Osteoblast (primary cell): ENCODE results near the gene ZNF383. TPM values are rescaled to one million over a fixed set of nuclear protein-coding genes. Genes with fewer than 3 reads are reported as not detected.
"Not testable (repeated sequence)": the region's sequence is repeated elsewhere in the genome, so short reads cannot be mapped to it uniquely, and the experiment has no call there.

Source experiments
- DNase-seq: peaks from one replicate; pipeline ENCODE4 v3.0.0; 2011; ENCODE audit warnings: low spot score, mixed read lengths; ENCODE audit not compliant: insufficient read length; ENCODE audit errors: missing footprints
- H2AFZ ChIP-seq: 2 replicates; pipeline ENCODE4 v1.6.0; 2011; ENCODE audit warnings: mild to moderate bottlenecking, low read length
- H3K27ac ChIP-seq: 2 replicates; pipeline ENCODE4 v1.5.1; 2011; ENCODE audit warnings: mild to moderate bottlenecking, low read depth, low read length, moderate library complexity
- H3K27me3 ChIP-seq: 2 replicates; pipeline ENCODE4 v1.6.0; 2012; ENCODE audit warnings: mild to moderate bottlenecking, control low read depth, inconsistent platforms, low read length, moderate library complexity; ENCODE audit not compliant: insufficient read depth
- H3K36me3 ChIP-seq: 2 replicates; pipeline ENCODE4 v1.5.1; 2011; ENCODE audit warnings: mild to moderate bottlenecking, low read length, control low read depth, moderate library complexity; ENCODE audit not compliant: insufficient read depth
- H3K4me1 ChIP-seq: 2 replicates; pipeline ENCODE4 v1.5.1; 2011; ENCODE audit warnings: mild to moderate bottlenecking, low read length, control low read depth, moderate library complexity; ENCODE audit not compliant: insufficient read depth
- H3K4me2 ChIP-seq: 2 replicates; pipeline ENCODE4 v1.6.0; 2011; ENCODE audit warnings: mild to moderate bottlenecking, low read length; ENCODE audit not compliant: insufficient read depth
- H3K4me3 ChIP-seq: fragments of 200-600 bp; sonication (generic); 3 replicates; pipeline ENCODE4 v1.5.1; 2012; ENCODE audit warnings: mild to moderate bottlenecking, low read length, inconsistent platforms; ENCODE audit not compliant: insufficient read depth
- H3K79me2 ChIP-seq: 2 replicates; pipeline ENCODE4 v1.6.0; 2012; ENCODE audit warnings: mild to moderate bottlenecking, low read length, control low read depth, inconsistent platforms; ENCODE audit not compliant: insufficient read depth
- H3K9me3 ChIP-seq: 2 replicates; pipeline ENCODE4 v1.5.1; 2011; ENCODE audit warnings: low read depth, low read length, control low read depth
- H4K20me1 ChIP-seq: 2 replicates; pipeline ENCODE4 v1.6.0; 2012; ENCODE audit warnings: mild to moderate bottlenecking, low read length, control low read depth; ENCODE audit not compliant: insufficient read depth
- CTCF ChIP-seq: IDR thresholded peaks from 2 replicates; pipeline ENCODE4 v1.5.1; 2011; ENCODE audit warnings: mild to moderate bottlenecking, low read depth, low read length, moderate library complexity; ENCODE audit errors: extremely low read depth
- total RNA-seq: library from RNA; depleted of rRNA; stranded (reverse); fragments of >200 nt; gene quantifications from 2 replicates; pipeline ENCODE4 v1.2.3, GENCODE V29; 2012

Gene ZNF383
- 8.8 and 10.1 TPM in 2 replicates for total RNA-seq

GRCh38 chr19:37217775-37218591 is at the start of gene ZNF383:
Gene ZNF383 (plus strand): TSS chr19:37218214. CDS start chr19:37230454, 12,240 bp downstream.
- peak; percentile 91 for DNase-seq
- H3K27ac ChIP-seq = peak within 1 kb of the TSS; percentile 76
- no peak for TF ChIP-seq CTCF
- H3K9me3 ChIP-seq = no peaks in the 10 kb centered on the region
- H3K4me2 ChIP-seq = peak within 1 kb of the TSS; percentile 97
- H3K4me1 ChIP-seq = peaks cover 4% of the 10 kb centered on the region
- H2AFZ ChIP-seq = peak within 1 kb of the TSS; percentile 100
- no peaks in the 10 kb centered on the region for H4K20me1 ChIP-seq
- peaks cover 9% of the 10 kb centered on the region for H3K36me3 ChIP-seq
- H3K79me2 ChIP-seq = peaks cover 32% of the 10 kb centered on the region
- H3K4me3 ChIP-seq = peak within 1 kb of the TSS; percentile 98
- no peaks in the 10 kb centered on the region for H3K27me3 ChIP-seq

GRCh38 chr19:37172368-37173366 is 45.3 kb upstream of the ZNF383 start, which contains the start of gene ZNF585A:
Gene ZNF585A (minus strand): TSS chr19:37172695. CDS start chr19:37169910, 2,785 bp downstream.
- Histone ChIP-seq H2AFZ (peak within 1 kb of the TSS; percentile 100), H3K27ac (peak within 1 kb of the TSS; percentile 69)

GRCh38 chr19:37186071-37186470 is 31.9 kb upstream of the ZNF383 start:
- not testable (repeated sequence) for H3K4me3 ChIP-seq, H3K27ac ChIP-seq, H3K79me2 ChIP-seq, DNase-seq, H3K4me2 ChIP-seq, H3K4me1 ChIP-seq, H2AFZ ChIP-seq, H3K27me3 ChIP-seq, H4K20me1 ChIP-seq
- Histone ChIP-seq H3K9me3 (peaks cover 35% of the 10 kb centered on the region), H3K36me3 (peaks cover 38% of the 10 kb centered on the region)

More at GRCh38 chr19:37172368-37173366, 45.3 kb upstream of the ZNF383 start, which contains the start of gene ZNF585A:
- peak; percentile 25 for TF ChIP-seq CTCF
- peaks cover 4% of the 10 kb centered on the region for H3K4me1 ChIP-seq
- H3K4me3 ChIP-seq = peak within 1 kb of the TSS; percentile 97
- H3K27me3 ChIP-seq = no peaks in the 10 kb centered on the region
- peaks cover 2% of the 10 kb centered on the region for H3K79me2 ChIP-seq
- DNase-seq = peak; percentile 80
- no peaks in the 10 kb centered on the region for H4K20me1 ChIP-seq
- H3K36me3 ChIP-seq = peaks cover 22% of the 10 kb centered on the region
- no peaks in the 10 kb centered on the region for H3K9me3 ChIP-seq
- peak within 1 kb of the TSS; percentile 89 for H3K4me2 ChIP-seq

GRCh38 chr19:37195248-37195647 is 22.8 kb upstream of the ZNF383 start:
- H3K27me3 ChIP-seq, H3K9me3 ChIP-seq, H3K79me2 ChIP-seq, H3K4me3 ChIP-seq, H3K4me2 ChIP-seq, H4K20me1 ChIP-seq, H2AFZ ChIP-seq, H3K4me1 ChIP-seq, DNase-seq, H3K27ac ChIP-seq: not testable (repeated sequence)
- peaks cover 42% of the 10 kb centered on the region for H3K36me3 ChIP-seq

- H3K4me3 ChIP-seq, H3K4me2 ChIP-seq, H4K20me1 ChIP-seq, H2AFZ ChIP-seq, H3K4me1 ChIP-seq, H3K27me3 ChIP-seq, H3K79me2 ChIP-seq, DNase-seq, H3K9me3 ChIP-seq, H3K27ac ChIP-seq: not testable (repeated sequence)
- peaks cover 37% of the 10 kb centered on the region for H3K36me3 ChIP-seq
These were observed 20.9 kb upstream of the ZNF383 start for GRCh38 chr19:37197115-37197514.
